Tibial nerve (tissue), 4 donors: ENCODE results near the gene NOS1AP.

ENCODE experiments used
- EP300 ChIP-seq, 2 donors: sonication (generic); formaldehyde crosslinking; IDR thresholded peaks; one replicate each; pipeline ENCODE4 v1.6.1; 2017; ENCODE audit warnings: antibody characterized with exemption in 2 of 2, mild to moderate bottlenecking in 1 of 2
- TF ChIP-seq, protein P1 (sequence below), 5 experiments: fragments of 200-600 bp in 3 of 5; fragments of 450-650 bp in 2 of 5; sonication (generic) in 3 of 5; IDR thresholded peaks; one replicate each; pipeline ENCODE4 v1.5.1; 2016 to 2019; ENCODE audit warnings: antibody characterized with exemption in 5 of 5, mild to moderate bottlenecking in 3 of 5, moderate library complexity in 2 of 5

- TF ChIP-seq EP300 (IDR thresholded peaks at IDR 0.05): no peak
- TF ChIP-seq, protein P1, sequence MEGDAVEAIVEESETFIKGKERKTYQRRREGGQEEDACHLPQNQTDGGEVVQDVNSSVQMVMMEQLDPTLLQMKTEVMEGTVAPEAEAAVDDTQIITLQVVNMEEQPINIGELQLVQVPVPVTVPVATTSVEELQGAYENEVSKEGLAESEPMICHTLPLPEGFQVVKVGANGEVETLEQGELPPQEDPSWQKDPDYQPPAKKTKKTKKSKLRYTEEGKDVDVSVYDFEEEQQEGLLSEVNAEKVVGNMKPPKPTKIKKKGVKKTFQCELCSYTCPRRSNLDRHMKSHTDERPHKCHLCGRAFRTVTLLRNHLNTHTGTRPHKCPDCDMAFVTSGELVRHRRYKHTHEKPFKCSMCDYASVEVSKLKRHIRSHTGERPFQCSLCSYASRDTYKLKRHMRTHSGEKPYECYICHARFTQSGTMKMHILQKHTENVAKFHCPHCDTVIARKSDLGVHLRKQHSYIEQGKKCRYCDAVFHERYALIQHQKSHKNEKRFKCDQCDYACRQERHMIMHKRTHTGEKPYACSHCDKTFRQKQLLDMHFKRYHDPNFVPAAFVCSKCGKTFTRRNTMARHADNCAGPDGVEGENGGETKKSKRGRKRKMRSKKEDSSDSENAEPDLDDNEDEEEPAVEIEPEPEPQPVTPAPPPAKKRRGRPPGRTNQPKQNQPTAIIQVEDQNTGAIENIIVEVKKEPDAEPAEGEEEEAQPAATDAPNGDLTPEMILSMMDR (IDR thresholded peaks at IDR 0.05): no peak
Observed at GRCh38 chr1:162060314-162060713, 9.2 kb upstream of the NOS1AP start.
